Neuronal stem cell (in vitro differentiated cells): Measurements from ENCODE around the gene TBX2.

Experiments
- DNase-seq: peaks from one replicate; pipeline ENCODE4 v3.0.0-alpha.2; 2013; ENCODE audit warnings: low spot score
- H2AFZ ChIP-seq: one replicate; pipeline ENCODE4 v1.6.1; 2013; ENCODE audit warnings: mild to moderate bottlenecking, low read length, inconsistent platforms
- H2AK5ac ChIP-seq: 2 replicates; pipeline ENCODE4 v1.6.1; 2013; ENCODE audit warnings: low read depth, mild to moderate bottlenecking, inconsistent platforms, low read length, moderate library complexity, mixed read lengths
- H2BK120ac ChIP-seq: 2 replicates; pipeline ENCODE4 v1.6.1; 2013; ENCODE audit warnings: low read depth, mild to moderate bottlenecking, inconsistent platforms, low read length, moderate library complexity, mixed read lengths
- H2BK12ac ChIP-seq: one replicate; pipeline ENCODE4 v1.6.1; 2013; ENCODE audit warnings: low read length, inconsistent platforms
- H2BK15ac ChIP-seq: 2 replicates; pipeline ENCODE4 v1.6.1; 2013; ENCODE audit warnings: mild to moderate bottlenecking, low read length, inconsistent platforms, mixed read lengths
- H2BK5ac ChIP-seq: one replicate; pipeline ENCODE4 v1.6.1; 2013; ENCODE audit warnings: inconsistent platforms, mild to moderate bottlenecking, low read length, moderate library complexity
- H3K14ac ChIP-seq: one replicate; pipeline ENCODE4 v1.6.1; 2013; ENCODE audit warnings: low read length, inconsistent platforms
- H3K18ac ChIP-seq: 2 replicates; pipeline ENCODE4 v1.6.1; 2013; ENCODE audit warnings: low read length, inconsistent platforms
- H3K23ac ChIP-seq: 2 replicates; pipeline ENCODE4 v1.6.1; 2013; ENCODE audit warnings: low read depth, mild to moderate bottlenecking, mixed read lengths, low read length, inconsistent platforms; ENCODE audit not compliant: poor library complexity
- H3K27ac ChIP-seq: replicated peaks from 3 replicates; pipeline ENCODE4 v1.5.1; 2013; ENCODE audit warnings: low read length, inconsistent platforms
- H3K27me3 ChIP-seq, 3 experiments: 2 replicates each; pipeline ENCODE4 v1.6.1; 2013; ENCODE audit warnings: low read length in 3 of 3, mild to moderate bottlenecking in 2 of 3, inconsistent platforms in 1 of 3, low read depth in 1 of 3, mixed read lengths in 1 of 3, moderate library complexity in 1 of 3; ENCODE audit not compliant: control insufficient read depth in 3 of 3, insufficient read depth in 3 of 3
- H3K36me3 ChIP-seq, 2 donors: replicated peaks in 1 of 2; 2 replicates each; pipeline ENCODE4 v1.6.1; 2013; ENCODE audit warnings: low read length in 2 of 2; ENCODE audit not compliant: control insufficient read depth in 2 of 2, insufficient read depth in 2 of 2
- H3K4ac ChIP-seq: 2 replicates; pipeline ENCODE4 v1.6.1; 2013; ENCODE audit warnings: inconsistent platforms, mild to moderate bottlenecking, low read length, moderate library complexity
- H3K4me1 ChIP-seq, 2 donors: 1 replicate in 1 of 2; 2 replicates in 1 of 2; pipeline ENCODE4 v1.6.1; 2013; ENCODE audit warnings: low read length in 2 of 2, low read depth in 1 of 2; ENCODE audit not compliant: control insufficient read depth in 2 of 2, insufficient read depth in 1 of 2
- H3K4me2 ChIP-seq: one replicate; pipeline ENCODE4 v1.6.1; 2013; ENCODE audit warnings: mild to moderate bottlenecking, low read length, inconsistent platforms; ENCODE audit not compliant: insufficient read depth, poor library complexity, severe bottlenecking
- H3K4me3 ChIP-seq, 2 donors: 2 replicates each; pipeline ENCODE4 v1.5.1; 2013; ENCODE audit warnings: low read length in 2 of 2, mild to moderate bottlenecking in 2 of 2, inconsistent platforms in 1 of 2, moderate library complexity in 1 of 2
- H3K79me1 ChIP-seq: one replicate; pipeline ENCODE4 v1.6.1; 2013; ENCODE audit warnings: low read depth, mild to moderate bottlenecking, inconsistent platforms, low read length, moderate library complexity
- H3K9ac ChIP-seq: one replicate; pipeline ENCODE4 v1.6.1; 2013; ENCODE audit warnings: mild to moderate bottlenecking, low read depth, low read length, inconsistent platforms; ENCODE audit not compliant: poor library complexity
- H3K9me3 ChIP-seq, 2 donors: replicated peaks in 1 of 2; 2 replicates each; pipeline versions ENCODE3 to v1.6.1; 2013; ENCODE audit warnings: low read length in 2 of 2, mild to moderate bottlenecking in 2 of 2, inconsistent platforms in 1 of 2, low read depth in 1 of 2, mixed read lengths in 1 of 2, moderate library complexity in 1 of 2; ENCODE audit not compliant: control insufficient read depth in 2 of 2, insufficient read depth in 1 of 2
- H4K8ac ChIP-seq: one replicate; pipeline ENCODE4 v1.6.1; 2013; ENCODE audit warnings: low read depth, mild to moderate bottlenecking, inconsistent platforms, low read length, moderate library complexity
- H4K91ac ChIP-seq: one replicate; pipeline ENCODE4 v1.6.1; 2013; ENCODE audit warnings: low read length, low read depth, mild to moderate bottlenecking, inconsistent platforms; ENCODE audit not compliant: poor library complexity
- WGBS, 2 donors: extraction: QIAGEN DNeasy Blood & Tissue Kit; methylation state at CpG; one replicate each; pipeline ENCODE4 v1.1.7; 2013; ENCODE audit warnings: missing lambda C conversion rate in 2 of 2, mixed read lengths in 1 of 2; ENCODE audit not compliant: insufficient read length in 2 of 2, insufficient replicate concordance in 1 of 2; ENCODE audit errors: extremely low coverage in 2 of 2; 5-methylcytosine and 5-hydroxymethylcytosine counted together

The TBX2 gene

GRCh38 chr17:61404913-61405685 is 5.5 kb downstream of the TBX2 start:
- Histone ChIP-seq H2AK5ac (peak overlapping the region; percentile 93), H3K4me3 (peak overlapping the region; percentile 22 to 24), H3K4ac (no peak overlapping the region), H4K8ac (no peak overlapping the region), H3K14ac (no peak overlapping the region), H3K27me3 (peaks cover 87 to 100% (median 98%) of the 10 kb centered on the region in 3 experiments), H3K79me1 (peaks cover 3% of the 10 kb centered on the region), H2AFZ (peak overlapping the region; percentile 94), H2BK12ac (no peak overlapping the region), H3K23ac (peak overlapping the region; percentile 96), H3K4me2 (peak overlapping the region; percentile 65), H2BK5ac (no peak overlapping the region), H4K91ac (no peak overlapping the region), H3K9ac (no peak overlapping the region), H2BK15ac (peak overlapping the region; percentile 59), H3K27ac (no peak overlapping the region), H3K18ac (peak overlapping the region; percentile 50), H3K36me3 (no peaks in the 10 kb centered on the region), H3K4me1 (peaks cover 6 to 8% of the 10 kb centered on the region in 2 donors), H3K9me3 (peaks cover 3 to 7% of the 10 kb centered on the region in 2 donors), H2BK120ac (no peak overlapping the region)
- DNase-seq, result no peak
- WGBS, 2 donors, result no CpG with 5 or more reads among the region's 71 CpGs

GRCh38 chr17:61405686-61406536 is 6.3 kb downstream of the TBX2 start:
- Histone ChIP-seq H4K91ac (no peak overlapping the region), H3K14ac (no peak overlapping the region), H3K36me3 (no peaks in the 10 kb centered on the region), H2BK120ac (no peak overlapping the region), H3K9ac (peak overlapping the region; percentile 9), H3K9me3 (peaks cover 3 to 7% of the 10 kb centered on the region in 2 donors), H3K4ac (no peak overlapping the region), H3K27ac (no peak overlapping the region), H3K79me1 (peaks cover 2% of the 10 kb centered on the region), H2BK15ac (no peak overlapping the region), H2BK5ac (no peak overlapping the region), H3K4me1 (peaks cover 10 to 12% of the 10 kb centered on the region in 2 donors), H3K23ac (peak overlapping the region; percentile 96), H3K18ac (peak overlapping the region; percentile 15), H2AFZ (peak overlapping the region; percentile 94), H3K27me3 (peaks cover 85 to 100% (median 97%) of the 10 kb centered on the region in 3 experiments), H2AK5ac (peak overlapping the region; percentile 93), H3K4me3 (no peak overlapping the region), H4K8ac (no peak overlapping the region), H2BK12ac (no peak overlapping the region), H3K4me2 (no peak overlapping the region)
- WGBS, 2 donors, result no CpG with 5 or more reads among the region's 37 CpGs
- DNase-seq, result no peak

- no peak overlapping the region for H2BK15ac ChIP-seq
- H3K79me1 ChIP-seq, result peaks cover 2% of the 10 kb centered on the region
- no peak overlapping the region for H2AFZ ChIP-seq
- no CpG with 5 or more reads among the region's 1 CpG for WGBS, 2 donors
- H4K91ac ChIP-seq, result no peak overlapping the region
- H3K4me2 ChIP-seq, result no peak overlapping the region
- H3K23ac ChIP-seq, result no peak overlapping the region
- H4K8ac ChIP-seq, result no peak overlapping the region
- H3K9ac ChIP-seq, result no peak overlapping the region
- no peak overlapping the region for H3K4me3 ChIP-seq
- no peak overlapping the region for H3K14ac ChIP-seq
- no peak overlapping the region for H2AK5ac ChIP-seq
- no peak for DNase-seq
- H3K27ac ChIP-seq, result no peak overlapping the region
- H3K4me1 ChIP-seq, result peaks cover 10 to 12% of the 10 kb centered on the region in 2 donors
- no peak overlapping the region for H3K18ac ChIP-seq
- no peak overlapping the region for H3K4ac ChIP-seq
- peaks cover 82 to 99% (median 97%) of the 10 kb centered on the region in 3 experiments for H3K27me3 ChIP-seq
- no peak overlapping the region for H2BK5ac ChIP-seq
- H3K36me3 ChIP-seq, result no peaks in the 10 kb centered on the region
- no peak overlapping the region for H2BK120ac ChIP-seq
- no peak overlapping the region for H2BK12ac ChIP-seq
- peaks cover 3 to 7% of the 10 kb centered on the region in 2 donors for H3K9me3 ChIP-seq
Observed at GRCh38 chr17:61406537-61406845, 6.8 kb downstream of the TBX2 start.
